Ishikawa (cell line): Measurements from ENCODE around the gene HYAL2.

Experiments used
- CEBPB ChIP-seq: IDR thresholded peaks from 2 replicates; pipeline ENCODE4 v1.6.1; 2012
- CREB1 ChIP-seq: IDR thresholded peaks from 2 replicates; pipeline ENCODE4 v1.6.1; 2012; ENCODE audit warnings: low read depth
- EGR1 ChIP-seq: IDR thresholded peaks from 2 replicates; pipeline ENCODE4 v1.6.1; 2012
- EP300 ChIP-seq: IDR thresholded peaks from 2 replicates; pipeline ENCODE4 v1.6.1; 2012; ENCODE audit warnings: borderline replicate concordance
- FOXM1 ChIP-seq: IDR thresholded peaks from 2 replicates; pipeline ENCODE4 v1.6.1; 2012; ENCODE audit warnings: low read depth, borderline replicate concordance
- NFIC ChIP-seq: IDR thresholded peaks from 2 replicates; pipeline ENCODE4 v1.6.1; 2012
- RAD21 ChIP-seq: IDR thresholded peaks from 2 replicates; pipeline ENCODE4 v1.6.1; 2012; ENCODE audit warnings: low read depth
- TAF1 ChIP-seq: IDR thresholded peaks from 2 replicates; pipeline ENCODE4 v1.6.1; 2012; ENCODE audit warnings: low read depth, mild to moderate bottlenecking
- TCF12 ChIP-seq: IDR thresholded peaks from 2 replicates; pipeline ENCODE4 v1.6.1; 2012; ENCODE audit warnings: low read depth
- TEAD4 ChIP-seq: IDR thresholded peaks from 2 replicates; pipeline ENCODE4 v1.6.1; 2012
- YY1 ChIP-seq: IDR thresholded peaks from 2 replicates; pipeline ENCODE4 v1.6.1; 2012; ENCODE audit warnings: low read depth
- ZBTB7A ChIP-seq: IDR thresholded peaks from 2 replicates; pipeline ENCODE4 v1.6.1; 2012; ENCODE audit warnings: low read depth
- TF ChIP-seq, protein P1 (sequence below): IDR thresholded peaks from 2 replicates; pipeline ENCODE4 v1.6.1; 2012; ENCODE audit warnings: low read depth, mild to moderate bottlenecking
- TF ChIP-seq, protein P2 (sequence below): IDR thresholded peaks from 2 replicates; pipeline ENCODE4 v1.6.1; 2012
- TF ChIP-seq, protein P3 (sequence below): IDR thresholded peaks from 2 replicates; pipeline ENCODE4 v1.6.1; 2012

Gene HYAL2

DNA sequence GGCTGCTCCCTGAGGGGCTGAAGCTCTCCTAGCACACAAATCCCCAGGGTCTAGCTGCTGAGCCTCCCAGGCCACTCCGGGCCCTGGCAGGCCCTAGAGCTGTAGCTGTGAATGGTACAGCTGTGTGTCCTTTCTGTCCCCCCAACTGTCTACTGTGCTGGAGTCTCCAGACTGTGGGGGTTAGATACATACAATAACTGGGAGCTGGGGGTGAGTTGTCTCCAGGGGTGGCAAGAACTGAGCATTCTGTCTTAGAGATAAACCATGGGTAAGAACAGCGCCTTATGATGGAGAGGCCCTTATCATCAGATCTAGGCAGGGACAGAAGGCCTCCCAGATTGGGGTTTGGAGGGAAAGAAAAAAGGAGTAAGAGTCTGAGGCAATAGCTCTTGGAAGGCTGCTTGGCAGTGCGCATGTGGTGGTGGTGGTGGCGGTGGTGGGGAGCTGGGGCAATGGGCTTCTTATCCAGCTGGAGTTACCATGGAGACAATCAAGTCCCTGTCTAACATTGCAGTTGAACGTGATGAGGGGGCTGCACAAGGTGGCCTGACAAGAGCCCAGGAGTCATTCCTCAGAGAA is 31.7 kb upstream of the HYAL2 start:
- no peak for TF ChIP-seq TEAD4

DNA sequence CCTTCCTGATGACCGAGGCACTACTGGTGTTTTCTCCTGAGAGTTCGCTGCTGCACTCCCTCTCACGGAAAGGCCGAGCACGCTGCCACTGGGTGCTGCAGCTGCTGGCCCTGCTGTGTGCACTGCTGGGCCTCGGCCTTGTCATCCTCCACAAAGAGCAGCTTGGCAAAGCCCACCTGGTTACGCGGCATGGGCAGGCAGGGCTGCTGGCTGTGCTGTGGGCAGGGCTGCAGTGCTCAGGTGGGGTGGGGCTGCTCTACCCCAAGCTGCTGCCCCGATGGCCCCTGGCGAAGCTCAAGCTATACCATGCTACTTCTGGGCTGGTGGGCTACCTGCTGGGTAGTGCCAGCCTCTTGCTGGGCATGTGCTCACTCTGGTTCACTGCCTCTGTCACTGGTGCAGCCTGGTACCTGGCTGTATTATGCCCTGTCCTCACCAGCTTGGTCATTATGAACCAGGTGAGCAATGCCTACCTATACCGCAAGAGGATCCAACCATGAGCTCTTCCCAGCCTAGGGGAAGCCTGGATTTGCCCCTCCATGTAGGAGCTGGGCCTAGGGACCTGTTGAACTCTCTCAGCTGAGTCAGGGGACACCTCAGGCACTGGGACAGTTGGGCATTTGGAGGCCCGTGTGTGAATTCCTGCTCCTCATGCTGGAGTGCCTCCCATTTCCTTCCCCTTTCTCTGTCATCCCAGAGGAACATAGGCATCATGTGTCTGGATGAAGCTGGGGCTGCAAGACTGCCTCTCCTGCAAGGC is 30.9 kb upstream of the HYAL2 start:
- TF ChIP-seq TCF12 (no peak), TAF1 (no peak), EGR1 (no peak), ZBTB7A (no peak), FOXM1 (no peak), NFIC (no peak), TEAD4 (no peak), CREB1 (no peak)
- TF ChIP-seq, protein P1, sequence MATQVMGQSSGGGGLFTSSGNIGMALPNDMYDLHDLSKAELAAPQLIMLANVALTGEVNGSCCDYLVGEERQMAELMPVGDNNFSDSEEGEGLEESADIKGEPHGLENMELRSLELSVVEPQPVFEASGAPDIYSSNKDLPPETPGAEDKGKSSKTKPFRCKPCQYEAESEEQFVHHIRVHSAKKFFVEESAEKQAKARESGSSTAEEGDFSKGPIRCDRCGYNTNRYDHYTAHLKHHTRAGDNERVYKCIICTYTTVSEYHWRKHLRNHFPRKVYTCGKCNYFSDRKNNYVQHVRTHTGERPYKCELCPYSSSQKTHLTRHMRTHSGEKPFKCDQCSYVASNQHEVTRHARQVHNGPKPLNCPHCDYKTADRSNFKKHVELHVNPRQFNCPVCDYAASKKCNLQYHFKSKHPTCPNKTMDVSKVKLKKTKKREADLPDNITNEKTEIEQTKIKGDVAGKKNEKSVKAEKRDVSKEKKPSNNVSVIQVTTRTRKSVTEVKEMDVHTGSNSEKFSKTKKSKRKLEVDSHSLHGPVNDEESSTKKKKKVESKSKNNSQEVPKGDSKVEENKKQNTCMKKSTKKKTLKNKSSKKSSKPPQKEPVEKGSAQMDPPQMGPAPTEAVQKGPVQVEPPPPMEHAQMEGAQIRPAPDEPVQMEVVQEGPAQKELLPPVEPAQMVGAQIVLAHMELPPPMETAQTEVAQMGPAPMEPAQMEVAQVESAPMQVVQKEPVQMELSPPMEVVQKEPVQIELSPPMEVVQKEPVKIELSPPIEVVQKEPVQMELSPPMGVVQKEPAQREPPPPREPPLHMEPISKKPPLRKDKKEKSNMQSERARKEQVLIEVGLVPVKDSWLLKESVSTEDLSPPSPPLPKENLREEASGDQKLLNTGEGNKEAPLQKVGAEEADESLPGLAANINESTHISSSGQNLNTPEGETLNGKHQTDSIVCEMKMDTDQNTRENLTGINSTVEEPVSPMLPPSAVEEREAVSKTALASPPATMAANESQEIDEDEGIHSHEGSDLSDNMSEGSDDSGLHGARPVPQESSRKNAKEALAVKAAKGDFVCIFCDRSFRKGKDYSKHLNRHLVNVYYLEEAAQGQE: no peak
- TF ChIP-seq, protein P2, sequence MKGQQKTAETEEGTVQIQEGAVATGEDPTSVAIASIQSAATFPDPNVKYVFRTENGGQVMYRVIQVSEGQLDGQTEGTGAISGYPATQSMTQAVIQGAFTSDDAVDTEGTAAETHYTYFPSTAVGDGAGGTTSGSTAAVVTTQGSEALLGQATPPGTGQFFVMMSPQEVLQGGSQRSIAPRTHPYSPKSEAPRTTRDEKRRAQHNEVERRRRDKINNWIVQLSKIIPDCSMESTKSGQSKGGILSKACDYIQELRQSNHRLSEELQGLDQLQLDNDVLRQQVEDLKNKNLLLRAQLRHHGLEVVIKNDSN: no peak

DNA sequence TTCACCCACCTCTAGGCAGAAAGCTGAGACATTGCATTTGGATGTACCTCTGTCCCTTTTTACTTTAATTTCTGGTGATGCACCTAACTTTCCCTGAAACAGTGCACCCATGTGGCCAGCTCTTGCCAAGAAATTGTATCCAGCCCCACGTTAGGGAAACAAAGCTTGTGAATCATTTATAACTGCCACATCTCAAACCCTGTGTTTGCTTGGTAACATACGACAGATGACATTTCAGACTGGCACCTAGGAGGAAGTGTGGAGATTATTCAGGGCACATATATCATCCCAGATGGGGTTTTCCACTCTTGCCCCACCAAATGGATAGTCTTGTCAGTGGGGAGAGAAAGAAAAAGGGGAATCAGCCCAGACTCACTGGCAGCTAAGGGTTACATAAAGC is 30.2 kb upstream of the HYAL2 start:
- TF ChIP-seq EP300: no peak
- TF ChIP-seq CREB1: no peak
- TF ChIP-seq TEAD4: no peak
- no peak for TF ChIP-seq FOXM1
- TF ChIP-seq, protein P3, sequence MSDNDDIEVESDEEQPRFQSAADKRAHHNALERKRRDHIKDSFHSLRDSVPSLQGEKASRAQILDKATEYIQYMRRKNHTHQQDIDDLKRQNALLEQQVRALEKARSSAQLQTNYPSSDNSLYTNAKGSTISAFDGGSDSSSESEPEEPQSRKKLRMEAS: no peak
- no peak for TF ChIP-seq TCF12
- TF ChIP-seq YY1: no peak
- no peak for TF ChIP-seq CEBPB
- TF ChIP-seq, protein P1: no peak
- no peak for TF ChIP-seq NFIC
- no peak for TF ChIP-seq TAF1
- TF ChIP-seq ZBTB7A: no peak
- TF ChIP-seq, protein P2: no peak
- TF ChIP-seq EGR1: no peak
- TF ChIP-seq RAD21: no peak

DNA sequence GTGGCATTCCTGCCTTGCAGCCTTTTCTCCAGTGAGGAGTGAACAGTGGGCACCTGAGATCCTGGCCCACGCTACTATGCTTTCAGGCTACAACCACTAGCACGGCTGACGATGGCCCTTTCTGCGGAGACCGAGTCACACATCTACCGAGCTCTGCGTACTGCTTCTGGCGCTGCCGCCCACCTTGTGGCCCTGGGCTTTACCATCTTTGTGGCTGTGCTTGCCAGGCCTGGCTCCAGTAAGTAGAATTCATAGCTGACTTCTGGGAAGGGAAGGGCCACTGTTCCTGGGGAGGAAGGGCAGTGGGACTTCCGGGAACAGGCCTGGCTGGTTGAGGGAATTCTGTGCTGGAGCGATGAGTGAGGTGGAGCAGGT is 28.8 kb upstream of the HYAL2 start:
- TF ChIP-seq TEAD4 (no peak), TAF1 (no peak)

DNA sequence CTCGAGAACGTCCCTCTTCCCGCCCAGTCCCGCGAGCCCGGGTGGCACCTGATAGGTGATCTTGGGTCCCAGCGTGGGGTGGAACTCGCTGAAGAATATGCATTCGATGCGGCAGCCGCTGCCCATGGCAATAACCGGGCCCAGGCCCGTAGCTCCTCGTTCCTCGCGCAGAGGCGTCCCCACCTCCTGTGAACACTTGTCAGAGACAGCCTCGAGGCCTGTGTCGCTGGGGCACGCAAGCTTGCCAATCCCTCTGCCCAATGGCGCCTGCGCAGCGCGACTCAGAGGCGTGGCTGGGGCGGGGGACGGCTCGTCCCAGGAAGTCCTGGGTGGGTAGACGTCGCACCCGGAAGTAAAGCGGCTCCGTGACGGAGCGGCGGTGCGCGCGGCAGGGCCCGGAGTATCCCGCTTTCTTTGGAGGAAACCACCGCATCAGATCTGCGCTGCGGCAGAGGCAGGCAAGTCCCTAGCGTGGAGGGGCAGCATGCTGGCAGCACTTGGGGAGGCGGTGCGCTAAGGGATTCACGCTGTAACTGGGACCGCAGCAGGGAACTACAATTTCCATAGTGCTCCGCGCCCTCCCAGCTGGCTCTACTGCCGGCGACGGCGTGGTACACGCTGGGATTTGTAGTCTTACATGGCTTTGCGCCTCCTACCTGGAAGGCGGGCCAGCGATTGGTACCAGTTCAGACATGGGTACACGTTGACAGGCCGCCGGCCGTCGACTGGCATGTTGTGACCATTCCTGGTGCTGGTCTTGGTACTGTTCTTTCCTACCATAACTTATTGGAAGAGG is 28.2 kb upstream of the HYAL2 start, which contains the start of the genes CYB561D2 and NPRL2:
CYB561D2 (plus strand) TSS at position 336 of the 796 bp plus-strand sequence. CDS start 572 bp downstream, outside the sequence.
NPRL2 (minus strand) TSS at position 249 of the 796 bp plus-strand sequence; CDS start at position 126, 123 bp downstream.
- TF ChIP-seq EP300: no peak
- TF ChIP-seq CEBPB: no peak
- peak; percentile 70 for TF ChIP-seq TCF12
- no peak for TF ChIP-seq RAD21
- TF ChIP-seq, protein P2: no peak
- TF ChIP-seq CREB1: peak; percentile 84
- TF ChIP-seq NFIC: no peak
- TF ChIP-seq, protein P3: peak; percentile 99
- TF ChIP-seq FOXM1: no peak
- 0 out of 2 replicates have a peak, but pooled peaks have one; percentile 44 for TF ChIP-seq YY1
- TF ChIP-seq, protein P1: no peak
- TF ChIP-seq EGR1: no peak
- no peak for TF ChIP-seq ZBTB7A
- TF ChIP-seq TEAD4: no peak
- TF ChIP-seq TAF1: peak; percentile 73
